GM20431 (cell line): ENCODE results near the gene SPSB1.

Experiments
- in situ Hi-C: fragments of 300-500 bp; cut with MseI, MboI; formaldehyde crosslinking; loops from one replicate; pipeline ENCODE4 v1.15.0; 2020; ENCODE audit warnings: low sequenced_read_pairs; ENCODE audit not compliant: unreplicated experiment

Gene SPSB1

DNA sequence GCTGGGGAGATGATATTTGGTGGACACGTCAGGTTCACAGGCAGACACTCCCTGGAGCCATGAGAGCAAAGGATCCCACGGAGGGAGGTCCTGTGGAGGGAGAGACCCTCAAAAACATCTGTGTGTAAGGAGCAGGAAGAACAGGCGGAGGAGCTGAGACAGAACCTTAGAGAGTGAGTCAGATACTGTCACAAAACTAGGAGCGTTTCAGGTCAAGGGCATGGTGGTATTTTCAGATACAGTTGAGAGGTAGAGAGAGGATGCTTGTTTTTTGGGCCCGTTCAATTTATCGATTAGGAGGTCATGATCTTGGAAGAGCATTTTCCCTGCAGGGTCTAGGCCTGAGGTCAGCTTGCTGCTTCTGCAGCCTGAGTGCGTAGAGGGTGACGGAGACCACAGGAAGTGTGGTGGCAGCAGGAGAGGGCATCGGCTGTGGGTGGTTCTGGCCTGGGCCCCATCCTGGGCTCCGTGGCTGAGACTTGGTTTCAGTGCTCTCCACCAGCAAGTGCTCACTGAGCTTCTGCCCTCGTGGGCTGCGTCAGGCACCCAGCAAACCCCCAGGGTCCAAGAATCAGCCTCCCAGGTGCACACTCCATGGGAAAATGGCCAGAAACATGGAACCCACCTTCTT, 39.9 kb downstream of the SPSB1 start:
- in situ Hi-C loops = no loop called here

- in situ Hi-C loops = no loop called here
Measured at GRCh38 chr1:9338397-9339246, 45.9 kb downstream of the SPSB1 start.

- in situ Hi-C loops = no loop called here
Measured at GRCh38 chr1:9340172-9340854, 47.6 kb downstream of the SPSB1 start.

- in situ Hi-C loops = no loop called here
Measured at GRCh38 chr1:9340864-9341263, 48.2 kb downstream of the SPSB1 start.

DNA sequence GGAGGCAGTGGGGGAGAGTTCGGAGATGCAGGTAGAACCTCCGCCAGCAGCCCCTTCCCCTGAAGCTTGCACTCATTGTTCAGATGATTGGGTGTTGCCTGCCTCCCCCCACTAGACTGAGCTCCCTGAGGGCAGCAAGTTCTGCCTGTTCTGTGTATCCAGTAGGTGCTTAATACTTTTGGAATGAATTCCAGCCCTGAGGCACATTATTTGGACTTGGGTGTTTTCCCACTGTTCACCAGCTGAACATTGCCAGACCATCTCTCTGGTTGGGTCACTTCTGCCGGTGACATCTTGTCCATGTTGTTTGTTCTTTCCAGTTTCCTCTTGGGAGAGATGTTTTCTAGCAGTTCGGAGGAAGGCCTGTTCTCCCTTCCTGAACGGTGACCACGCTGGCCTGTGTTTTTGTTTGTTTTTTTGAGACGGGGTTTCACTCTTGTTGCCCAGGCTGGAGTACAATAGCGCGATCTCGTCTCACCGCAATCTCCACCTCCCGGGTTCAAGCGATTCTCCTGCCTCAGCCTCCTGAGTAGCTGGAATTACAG, 48.7 kb downstream of the SPSB1 start:
- in situ Hi-C loops = no loop called here

GRCh38 chr1:9343269-9343668, 50.6 kb downstream of the SPSB1 start:
- in situ Hi-C loops = no loop called here

DNA sequence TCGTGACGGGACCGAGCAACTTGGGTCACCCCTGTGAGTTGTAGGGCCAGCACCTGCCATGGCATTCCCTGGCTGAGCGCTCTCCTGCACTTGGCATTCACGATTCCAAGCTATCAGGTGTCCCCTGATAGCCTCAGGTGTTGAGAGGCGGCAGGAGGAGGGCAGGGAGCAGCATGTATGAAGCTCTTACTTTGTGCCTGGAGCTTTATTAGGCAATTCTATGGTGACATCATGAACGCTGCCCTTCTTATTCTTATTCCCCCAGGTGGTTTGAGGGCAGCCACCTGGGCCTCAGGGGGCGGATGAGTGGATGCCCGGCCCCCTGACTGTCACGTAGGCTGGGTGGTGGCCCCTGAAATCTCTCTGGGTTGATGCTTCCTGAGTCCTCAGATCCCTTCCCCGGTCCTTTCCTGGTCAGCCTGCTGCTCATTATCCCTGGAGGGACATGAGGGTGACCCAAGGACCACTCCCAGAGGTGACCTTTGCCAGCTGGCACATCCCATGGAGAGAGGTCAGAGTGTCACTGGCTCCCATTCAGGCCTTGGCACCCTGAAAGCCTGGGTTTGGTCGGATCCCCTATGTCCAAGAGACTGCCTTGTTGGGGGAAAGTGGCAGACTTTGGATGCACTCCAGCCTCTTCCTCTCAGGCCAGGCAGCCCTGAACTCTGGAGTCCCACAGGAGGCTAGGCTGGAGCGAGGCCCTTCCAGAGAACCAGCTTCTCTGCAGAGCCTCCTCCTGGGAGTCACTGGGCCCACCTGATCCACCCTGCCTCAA, 51.9 kb downstream of the SPSB1 start:
- in situ Hi-C loops = no loop called here

- in situ Hi-C loops = no loop called here
Measured at GRCh38 chr1:9345471-9345870, 52.8 kb downstream of the SPSB1 start.

GRCh38 chr1:9345922-9346321, 53.2 kb downstream of the SPSB1 start:
- in situ Hi-C loops = no loop called here

DNA sequence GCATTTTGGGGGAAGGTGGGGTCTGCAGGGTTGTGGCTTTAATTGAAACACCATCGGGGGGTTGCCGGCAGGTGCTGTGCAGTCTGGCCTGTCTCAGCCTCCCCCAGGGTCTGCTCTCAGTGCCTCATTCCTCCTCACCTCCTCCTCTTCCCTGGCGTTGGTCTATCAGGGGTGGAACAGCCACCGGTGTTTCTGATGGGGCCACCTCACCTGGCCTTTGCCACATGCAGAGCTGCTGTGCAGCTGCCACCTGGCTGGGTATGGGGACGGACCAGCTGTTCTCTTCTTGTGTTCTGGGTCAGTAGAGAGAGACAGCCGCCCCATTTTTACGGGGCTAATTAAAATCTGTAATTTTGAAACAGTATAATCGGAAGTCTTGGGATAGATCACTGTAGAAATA, 53.9 kb downstream of the SPSB1 start:
- in situ Hi-C loops = no loop called here

DNA sequence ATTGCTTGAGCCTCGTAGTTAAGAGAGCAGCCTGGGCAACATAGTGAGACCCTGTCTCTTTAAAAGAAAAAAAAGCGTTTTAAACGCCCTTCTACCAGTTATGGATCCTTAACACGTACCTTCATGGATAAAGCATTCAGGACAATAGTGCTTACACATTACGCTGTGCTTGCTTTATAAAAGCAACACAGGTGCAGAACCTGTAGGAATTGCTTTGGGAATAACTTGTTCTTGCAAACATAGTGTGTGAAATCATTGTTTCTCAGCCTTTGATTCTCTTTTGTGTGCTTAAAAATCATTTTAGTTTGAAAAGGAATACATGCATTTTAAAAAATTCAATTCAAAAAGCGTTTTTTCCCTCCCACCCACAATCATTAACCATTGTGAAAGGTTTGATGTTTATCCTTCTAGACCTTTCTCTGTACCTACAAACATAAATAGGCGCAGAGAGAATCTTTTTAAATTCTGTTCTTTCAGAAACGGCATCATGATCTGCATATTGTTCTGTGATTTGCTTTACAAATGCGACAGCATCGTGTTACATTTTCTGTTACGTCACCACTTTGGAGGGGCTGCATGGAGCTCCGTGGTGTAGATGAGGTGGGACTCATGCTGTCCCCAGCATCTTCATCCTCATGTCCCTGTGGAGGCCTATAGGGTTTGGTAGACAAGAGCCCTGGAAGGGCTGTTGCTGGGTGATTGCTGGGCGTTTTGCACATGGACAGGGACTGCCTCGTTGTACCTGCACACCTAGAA, 54.6 kb downstream of the SPSB1 start:
- in situ Hi-C loops = no loop called here

- in situ Hi-C loops = no loop called here
Measured at GRCh38 chr1:9349331-9349851, 56.7 kb downstream of the SPSB1 start.

- in situ Hi-C loops = no loop called here
Measured at GRCh38 chr1:9350013-9350908, 57.6 kb downstream of the SPSB1 start.

- in situ Hi-C loops = no loop called here
Measured at GRCh38 chr1:9350960-9351359, 58.3 kb downstream of the SPSB1 start.

DNA sequence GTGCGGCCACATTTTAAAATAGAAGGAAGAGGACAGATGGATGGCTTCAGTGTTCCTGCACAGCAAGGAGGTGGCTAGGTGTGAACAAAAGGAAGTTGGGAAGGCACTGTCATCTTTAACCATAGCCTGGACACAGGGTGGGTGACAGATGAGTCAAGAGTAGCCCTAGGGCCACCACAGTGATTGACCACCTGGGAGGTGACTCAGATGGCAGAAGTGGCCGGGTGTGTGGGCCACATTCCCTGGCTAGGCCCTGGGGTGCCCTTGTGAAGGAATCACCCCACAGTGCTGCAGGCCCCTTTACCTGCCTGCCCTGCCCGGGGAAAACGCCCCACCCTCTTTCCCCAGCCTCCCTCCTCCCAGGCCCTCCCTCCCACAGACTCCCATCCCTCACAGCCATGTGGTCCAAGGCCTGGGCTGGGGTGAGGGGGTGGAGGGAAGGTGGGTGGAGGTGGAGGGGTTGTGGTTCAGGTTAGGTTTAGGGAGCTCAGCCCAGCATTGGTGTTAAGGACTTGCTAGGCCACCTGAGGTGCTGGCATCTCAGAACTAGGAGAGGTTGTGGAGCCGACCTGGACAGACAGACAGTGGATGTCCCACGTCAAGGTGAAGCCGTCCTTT, 59.1 kb downstream of the SPSB1 start:
- in situ Hi-C loops = no loop called here

- in situ Hi-C loops = no loop called here
Measured at GRCh38 chr1:9352377-9353134, 59.9 kb downstream of the SPSB1 start.

DNA sequence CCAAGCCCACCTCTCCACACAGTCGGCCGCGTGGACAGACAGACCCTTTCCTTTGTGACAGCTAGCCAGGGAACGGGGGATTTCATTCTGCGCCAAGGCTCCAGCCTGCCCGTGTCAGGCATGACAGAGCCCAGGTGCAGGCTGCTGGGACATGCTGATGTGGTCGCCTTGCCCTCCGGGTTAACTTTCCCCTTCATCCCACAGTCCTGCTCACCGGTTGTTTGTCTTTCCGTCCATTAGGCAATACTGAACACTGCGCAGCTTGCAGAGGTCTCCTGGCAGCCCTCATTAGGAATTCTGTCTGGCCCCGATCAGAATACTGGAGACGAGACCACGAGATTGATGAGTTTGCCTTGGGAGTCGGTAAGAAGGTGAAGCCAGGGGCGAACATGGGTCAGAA, 62.8 kb downstream of the SPSB1 start:
- in situ Hi-C loops = no loop called here
